ENCODE results near the gene FAM76B. TPM values are rescaled to one million over a fixed set of nuclear protein-coding genes. Genes with fewer than 3 reads are reported as not detected.

The FAM76B gene
- total and polyA plus RNA-seq, 2 of the 13 experiments (the other 11 are each of a cell fraction or from before 2014, with no cell fraction given) = 20.2 to 24.2 TPM

DNA sequence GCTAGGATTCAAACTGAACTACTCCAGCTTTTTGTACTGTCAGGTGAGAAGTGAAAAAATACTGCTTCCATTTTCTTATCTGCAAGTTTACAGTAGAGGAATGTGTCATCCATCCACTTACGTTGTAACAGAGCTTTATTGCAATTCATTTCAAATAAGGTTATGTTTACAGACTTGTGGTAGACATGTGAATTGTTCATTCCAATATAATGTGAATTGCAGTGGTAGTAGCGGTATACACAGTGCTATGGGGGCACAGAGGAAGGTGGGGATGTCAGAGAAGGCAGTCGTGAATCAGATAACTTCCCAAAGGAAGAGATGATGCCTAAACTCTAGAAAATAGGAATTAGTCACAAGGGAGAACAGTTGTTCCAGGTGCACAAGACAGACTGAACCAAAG, 43.2 kb upstream of the FAM76B start:
- CTCF ChIA-PET (ENCODE audit: low intra/inter-chr PET ratio, low total read pairs) = no interaction called here
- Histone ChIP-seq H3K27me3 (ENCODE audit: control insufficient read depth in 1 of 2, insufficient read depth in 2 of 2, low read length in 2 of 2) (no peaks in the 10 kb centered on the region), H3K4me3 (replicated peaks in 1 of 3; ENCODE audit: insufficient read depth in 1 of 3, low read depth in 2 of 3, low read length in 3 of 3) (no peak overlapping the region), H3K9me3 (ENCODE audit: low read length) (no peaks in the 10 kb centered on the region), H2AFZ (ENCODE audit: low read length) (no peak overlapping the region), H3K4me2 (ENCODE audit: low read depth, low read length) (no peak overlapping the region), H4K20me1 (ENCODE audit: insufficient read depth, low read length) (no peaks in the 10 kb centered on the region), H3K27ac (ENCODE audit: extremely low read length, insufficient read depth, low read length) (no peak overlapping the region), H3K9ac (ENCODE audit: insufficient read depth, low read depth, low read length) (no peak overlapping the region), H3K79me2 (ENCODE audit: insufficient read depth, low read length) (no peaks in the 10 kb centered on the region), H3K36me3 (replicated peaks in 1 of 2; ENCODE audit: control insufficient read depth in 1 of 2, insufficient read depth in 2 of 2, low read length in 2 of 2) (peaks cover 10 to 50% of the 10 kb centered on the region in 2 experiments), H3K4me1 (ENCODE audit: insufficient read depth, low read length) (no peaks in the 10 kb centered on the region)
- TF ChIP-seq MAF1 (CRISPR knock-in tag; IDR thresholded peaks at IDR 0.05; ENCODE audit: borderline replicate concordance) = no peak
- no peak for TF ChIP-seq NFYC (CRISPR knock-in tag; IDR thresholded peaks at IDR 0.05)
- no peak for TF ChIP-seq GPN1 (CRISPR knock-in tag; IDR thresholded peaks at IDR 0.05; ENCODE audit: borderline replicate concordance)
- TF ChIP-seq MBNL3 (CRISPR knock-in tag; conservative IDR thresholded peaks at IDR 0.05) = no peak
- TF ChIP-seq, protein P1, sequence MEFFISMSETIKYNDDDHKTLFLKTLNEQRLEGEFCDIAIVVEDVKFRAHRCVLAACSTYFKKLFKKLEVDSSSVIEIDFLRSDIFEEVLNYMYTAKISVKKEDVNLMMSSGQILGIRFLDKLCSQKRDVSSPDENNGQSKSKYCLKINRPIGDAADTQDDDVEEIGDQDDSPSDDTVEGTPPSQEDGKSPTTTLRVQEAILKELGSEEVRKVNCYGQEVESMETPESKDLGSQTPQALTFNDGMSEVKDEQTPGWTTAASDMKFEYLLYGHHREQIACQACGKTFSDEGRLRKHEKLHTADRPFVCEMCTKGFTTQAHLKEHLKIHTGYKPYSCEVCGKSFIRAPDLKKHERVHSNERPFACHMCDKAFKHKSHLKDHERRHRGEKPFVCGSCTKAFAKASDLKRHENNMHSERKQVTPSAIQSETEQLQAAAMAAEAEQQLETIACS (CRISPR knock-in tag; IDR thresholded peaks at IDR 0.05) = no peak
- TF ChIP-seq, protein P2, sequence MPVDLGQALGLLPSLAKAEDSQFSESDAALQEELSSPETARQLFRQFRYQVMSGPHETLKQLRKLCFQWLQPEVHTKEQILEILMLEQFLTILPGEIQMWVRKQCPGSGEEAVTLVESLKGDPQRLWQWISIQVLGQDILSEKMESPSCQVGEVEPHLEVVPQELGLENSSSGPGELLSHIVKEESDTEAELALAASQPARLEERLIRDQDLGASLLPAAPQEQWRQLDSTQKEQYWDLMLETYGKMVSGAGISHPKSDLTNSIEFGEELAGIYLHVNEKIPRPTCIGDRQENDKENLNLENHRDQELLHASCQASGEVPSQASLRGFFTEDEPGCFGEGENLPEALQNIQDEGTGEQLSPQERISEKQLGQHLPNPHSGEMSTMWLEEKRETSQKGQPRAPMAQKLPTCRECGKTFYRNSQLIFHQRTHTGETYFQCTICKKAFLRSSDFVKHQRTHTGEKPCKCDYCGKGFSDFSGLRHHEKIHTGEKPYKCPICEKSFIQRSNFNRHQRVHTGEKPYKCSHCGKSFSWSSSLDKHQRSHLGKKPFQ (CRISPR knock-in tag; IDR thresholded peaks at IDR 0.05; ENCODE audit: insufficient replicate concordance) = no peak
- TF ChIP-seq HNF4G (IDR thresholded peaks at IDR 0.05; ENCODE audit: borderline replicate concordance, low read depth, low read length) = no peak
- no peak for TF ChIP-seq HNF4G (CRISPR knock-in tag; IDR thresholded peaks at IDR 0.05; ENCODE audit: borderline replicate concordance, low read depth)
- TF ChIP-seq FIP1L1 (IDR thresholded peaks at IDR 0.05; ENCODE audit: borderline replicate concordance, insufficient read depth, low read depth, low read length) = no peak
- no peak for TF ChIP-seq HNRNPL (IDR thresholded peaks at IDR 0.05; ENCODE audit: low read depth, low read length)
- TF ChIP-seq ZNF432 (CRISPR knock-in tag; IDR thresholded peaks at IDR 0.05; ENCODE audit: borderline replicate concordance) = no peak
- no peak for TF ChIP-seq ZFP36L2 (CRISPR knock-in tag; IDR thresholded peaks at IDR 0.05)
- no peak for DNase-seq (ENCODE audit: low spot score)
- in situ Hi-C loops (cut with HindIII; ENCODE audit: extremely low pct_ligation_motif_present, low pct_unique_long_range_greater_than_20kb) = loop anchor here (10.0 kb wide), 2 partner anchors 562 to 592 kb away; partner anchors contain the start of gene JRKL
- POLR2A ChIA-PET = no interaction called here
- WGBS (ENCODE audit: low lambda C conversion rate) = 95% methylated on average over 3 of the region's 3 CpGs
- 0 out of 3 replicates have a peak, but pooled peaks have one; percentile 29 for ATAC-seq
- intact Hi-C loops (cut with micrococcal nuclease; ENCODE audit: unreplicated experiment) = loop anchor here (10.0 kb wide), 1 partner anchor 222 kb away; no protein-coding TSS in a partner anchor
- no peak for FAIRE-seq
- BruUV-seq (replicated peaks) = no TSS peak
